ENCODE data around the gene CLIC6.
"Not testable (repeated sequence)": the region's sequence is repeated elsewhere in the genome, so short reads cannot be mapped to it uniquely, and the experiment has no call there.

DNA sequence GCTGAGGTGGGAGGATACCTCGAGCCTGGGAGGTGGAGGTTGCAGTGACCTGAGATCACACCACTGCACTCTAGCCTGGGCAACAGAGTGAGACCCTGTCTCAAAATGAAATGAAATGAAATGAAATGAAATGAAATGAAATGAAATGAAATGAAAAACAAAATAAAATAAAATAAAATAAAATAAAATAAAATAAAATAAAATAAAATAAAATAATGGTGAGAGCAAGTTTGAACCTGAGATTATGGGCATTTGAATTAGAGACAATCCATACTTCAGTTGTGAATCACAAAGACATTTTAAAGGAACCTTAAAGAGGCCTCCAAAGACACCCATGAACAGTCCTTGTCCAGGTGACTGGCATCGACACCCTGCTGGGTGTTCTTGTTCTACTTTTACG lies 49.7 kb downstream of the CLIC6 start:
- TF ChIP-seq ZFX (CRISPR knock-in tag; IDR thresholded peaks at IDR 0.05); CBX8 (IDR thresholded peaks at IDR 0.05; ENCODE audit: borderline replicate concordance, extremely low read depth, low read depth, low read length, poor library complexity, severe bottlenecking); SP1 (CRISPR knock-in tag; IDR thresholded peaks at IDR 0.05); NBN (IDR thresholded peaks at IDR 0.05; ENCODE audit: low read depth); HDAC1 (IDR thresholded peaks at IDR 0.05): not testable (repeated sequence)
- TF ChIP-seq, protein P1, sequence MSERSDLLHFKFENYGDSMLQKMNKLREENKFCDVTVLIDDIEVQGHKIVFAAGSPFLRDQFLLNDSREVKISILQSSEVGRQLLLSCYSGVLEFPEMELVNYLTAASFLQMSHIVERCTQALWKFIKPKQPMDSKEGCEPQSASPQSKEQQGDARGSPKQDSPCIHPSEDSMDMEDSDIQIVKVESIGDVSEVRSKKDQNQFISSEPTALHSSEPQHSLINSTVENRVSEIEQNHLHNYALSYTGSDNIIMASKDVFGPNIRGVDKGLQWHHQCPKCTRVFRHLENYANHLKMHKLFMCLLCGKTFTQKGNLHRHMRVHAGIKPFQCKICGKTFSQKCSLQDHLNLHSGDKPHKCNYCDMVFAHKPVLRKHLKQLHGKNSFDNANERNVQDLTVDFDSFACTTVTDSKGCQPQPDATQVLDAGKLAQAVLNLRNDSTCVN (CRISPR knock-in tag; IDR thresholded peaks at IDR 0.05), result not testable (repeated sequence)
- TF ChIP-seq, protein P2, sequence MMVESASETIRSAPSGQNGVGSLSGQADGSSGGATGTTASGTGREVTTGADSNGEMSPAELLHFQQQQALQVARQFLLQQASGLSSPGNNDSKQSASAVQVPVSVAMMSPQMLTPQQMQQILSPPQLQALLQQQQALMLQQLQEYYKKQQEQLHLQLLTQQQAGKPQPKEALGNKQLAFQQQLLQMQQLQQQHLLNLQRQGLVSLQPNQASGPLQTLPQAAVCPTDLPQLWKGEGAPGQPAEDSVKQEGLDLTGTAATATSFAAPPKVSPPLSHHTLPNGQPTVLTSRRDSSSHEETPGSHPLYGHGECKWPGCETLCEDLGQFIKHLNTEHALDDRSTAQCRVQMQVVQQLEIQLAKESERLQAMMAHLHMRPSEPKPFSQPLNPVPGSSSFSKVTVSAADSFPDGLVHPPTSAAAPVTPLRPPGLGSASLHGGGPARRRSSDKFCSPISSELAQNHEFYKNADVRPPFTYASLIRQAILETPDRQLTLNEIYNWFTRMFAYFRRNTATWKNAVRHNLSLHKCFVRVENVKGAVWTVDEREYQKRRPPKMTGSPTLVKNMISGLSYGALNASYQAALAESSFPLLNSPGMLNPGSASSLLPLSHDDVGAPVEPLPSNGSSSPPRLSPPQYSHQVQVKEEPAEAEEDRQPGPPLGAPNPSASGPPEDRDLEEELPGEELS (CRISPR knock-in tag; IDR thresholded peaks at IDR 0.05; ENCODE audit: borderline replicate concordance), result not testable (repeated sequence)
